Coronary artery (tissue), 2 donors: ENCODE data around the gene KIAA0753.
A peak's percentile ranks its signal among the peaks of the same experiment; 100 is the strongest.
"Not testable (repeated sequence)": the region's sequence is repeated elsewhere in the genome, so short reads cannot be mapped to it uniquely, and the experiment has no call there.

Source experiments
- DNase-seq: peaks from one replicate; pipeline ENCODE4 v3.0.0-alpha.2; 2017; ENCODE audit warnings: low spot score
- H3K27ac ChIP-seq, 2 donors: fragments of 200-600 bp; sonication (generic); one replicate each; pipeline ENCODE4 v1.5.1; 2016 to 2019
- H3K4me3 ChIP-seq: fragments of 200-600 bp; sonication (generic); 2 replicates; pipeline ENCODE4 v1.5.1; 2016; ENCODE audit warnings: mild to moderate bottlenecking, moderate library complexity
- TF ChIP-seq, protein P1 (sequence below): fragments of 200-600 bp; sonication (generic); IDR thresholded peaks from one replicate; pipeline ENCODE4 v1.5.1; 2019; ENCODE audit warnings: antibody characterized with exemption

Gene KIAA0753

DNA sequence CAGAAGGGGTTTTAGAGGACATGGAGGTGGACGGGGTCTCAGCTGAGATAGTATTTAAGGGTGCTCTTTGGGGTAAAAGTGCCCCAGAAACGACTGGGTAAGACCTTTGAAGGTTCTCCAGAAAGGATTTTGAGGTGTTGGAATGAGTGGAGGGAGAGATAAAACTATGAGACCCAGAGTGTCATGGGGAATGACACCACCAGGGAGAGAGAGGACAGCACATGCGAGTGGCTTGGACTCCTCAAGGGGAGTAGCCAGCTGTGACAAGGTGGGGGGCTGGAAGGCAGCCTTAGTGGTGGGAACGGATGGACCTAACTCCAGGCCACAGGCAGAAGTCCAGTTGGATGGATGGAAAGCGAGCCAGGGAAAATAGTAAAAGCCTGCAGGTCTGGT, 64.9 kb downstream of the KIAA0753 start:
- H3K27ac ChIP-seq = no peak overlapping the region
- H3K4me3 ChIP-seq = no peak overlapping the region
- DNase-seq = no peak
- TF ChIP-seq, protein P1, sequence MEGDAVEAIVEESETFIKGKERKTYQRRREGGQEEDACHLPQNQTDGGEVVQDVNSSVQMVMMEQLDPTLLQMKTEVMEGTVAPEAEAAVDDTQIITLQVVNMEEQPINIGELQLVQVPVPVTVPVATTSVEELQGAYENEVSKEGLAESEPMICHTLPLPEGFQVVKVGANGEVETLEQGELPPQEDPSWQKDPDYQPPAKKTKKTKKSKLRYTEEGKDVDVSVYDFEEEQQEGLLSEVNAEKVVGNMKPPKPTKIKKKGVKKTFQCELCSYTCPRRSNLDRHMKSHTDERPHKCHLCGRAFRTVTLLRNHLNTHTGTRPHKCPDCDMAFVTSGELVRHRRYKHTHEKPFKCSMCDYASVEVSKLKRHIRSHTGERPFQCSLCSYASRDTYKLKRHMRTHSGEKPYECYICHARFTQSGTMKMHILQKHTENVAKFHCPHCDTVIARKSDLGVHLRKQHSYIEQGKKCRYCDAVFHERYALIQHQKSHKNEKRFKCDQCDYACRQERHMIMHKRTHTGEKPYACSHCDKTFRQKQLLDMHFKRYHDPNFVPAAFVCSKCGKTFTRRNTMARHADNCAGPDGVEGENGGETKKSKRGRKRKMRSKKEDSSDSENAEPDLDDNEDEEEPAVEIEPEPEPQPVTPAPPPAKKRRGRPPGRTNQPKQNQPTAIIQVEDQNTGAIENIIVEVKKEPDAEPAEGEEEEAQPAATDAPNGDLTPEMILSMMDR = no peak

DNA sequence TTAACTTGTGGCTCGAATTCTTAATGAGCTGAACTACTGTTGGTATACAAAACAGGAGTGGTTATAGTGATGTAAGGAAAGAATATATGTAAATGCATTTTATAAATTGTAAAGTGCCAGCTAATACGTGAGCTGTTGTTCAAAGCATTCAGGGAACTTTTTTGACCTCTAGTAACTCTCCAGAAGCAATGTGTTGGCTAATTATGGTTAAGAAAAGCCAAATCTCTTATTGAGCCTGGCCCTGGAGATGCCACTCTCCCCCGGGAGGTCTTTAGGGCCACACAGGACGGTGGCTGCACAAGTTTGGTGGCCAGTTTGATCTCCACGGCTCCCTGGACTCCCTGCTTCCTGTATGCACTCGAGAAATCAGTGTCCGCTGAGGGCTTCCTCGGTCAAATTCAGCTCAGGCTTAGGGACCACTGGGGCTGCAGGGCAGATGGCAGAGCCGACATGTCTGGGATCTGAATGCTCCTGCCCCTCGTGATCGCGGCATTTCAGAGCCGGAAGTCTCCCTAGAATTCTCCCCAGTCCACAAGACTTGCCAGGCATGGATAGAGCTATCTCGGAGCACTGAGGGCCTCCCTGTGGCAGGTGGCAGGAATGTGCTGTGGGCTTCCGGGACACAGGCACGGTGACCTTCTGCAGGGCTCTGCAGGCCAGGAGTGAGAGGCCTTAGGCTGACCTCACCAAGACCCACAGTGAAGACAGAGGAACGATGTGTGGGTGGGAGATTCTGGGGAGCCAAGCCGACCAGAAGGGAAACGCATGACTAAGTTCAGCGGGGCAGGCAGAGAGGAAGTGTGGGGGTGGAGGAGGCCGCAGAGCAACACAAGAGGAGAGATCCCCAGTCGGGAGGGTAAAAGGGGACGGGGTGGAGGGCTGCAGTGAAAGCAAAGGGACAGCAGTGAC, 65.6 kb downstream of the KIAA0753 start:
- no peak for DNase-seq
- TF ChIP-seq, protein P1 = no peak
- peak overlapping the region; percentile 30 for H3K4me3 ChIP-seq
- H3K27ac ChIP-seq = peak overlapping the region in 1 of 2 donors; percentile 41

DNA sequence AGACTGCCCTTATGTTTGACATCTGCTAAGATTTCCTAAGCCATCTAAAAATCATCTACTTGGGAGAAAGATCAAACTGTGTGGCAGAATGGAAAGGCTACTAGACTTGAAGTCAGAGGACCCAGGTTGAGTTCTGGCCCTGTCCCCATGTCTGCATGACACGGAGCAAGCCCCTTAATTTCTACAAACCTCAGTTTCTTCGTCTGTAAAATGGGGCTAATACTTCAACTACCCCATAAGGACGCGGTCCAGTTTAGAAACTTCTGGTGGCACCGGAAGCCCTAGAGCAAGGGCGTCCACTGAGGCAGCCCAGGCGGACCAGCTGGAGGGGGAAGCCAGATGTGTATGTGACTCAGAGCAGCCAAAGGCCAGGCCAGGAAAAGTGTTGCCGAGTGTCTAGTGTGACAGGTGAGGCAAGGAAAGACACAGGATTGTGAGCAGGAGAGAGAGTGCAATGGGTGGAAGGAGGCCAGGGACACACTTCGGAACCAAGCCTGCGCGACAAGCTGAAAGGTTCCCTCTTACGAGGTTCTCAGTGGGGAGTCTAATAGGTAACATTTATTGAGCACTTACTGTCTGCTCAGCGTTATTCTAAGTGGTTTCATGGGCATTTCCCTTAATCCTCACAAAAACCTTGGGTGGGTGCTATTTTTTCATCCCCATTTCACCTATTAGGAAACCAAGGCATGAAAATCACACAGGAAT, 66.4 kb downstream of the KIAA0753 start:
- TF ChIP-seq, protein P1 = no peak
- Histone ChIP-seq H3K27ac (no peak overlapping the region), H3K4me3 (no peak overlapping the region)
- DNase-seq = no peak

DNA sequence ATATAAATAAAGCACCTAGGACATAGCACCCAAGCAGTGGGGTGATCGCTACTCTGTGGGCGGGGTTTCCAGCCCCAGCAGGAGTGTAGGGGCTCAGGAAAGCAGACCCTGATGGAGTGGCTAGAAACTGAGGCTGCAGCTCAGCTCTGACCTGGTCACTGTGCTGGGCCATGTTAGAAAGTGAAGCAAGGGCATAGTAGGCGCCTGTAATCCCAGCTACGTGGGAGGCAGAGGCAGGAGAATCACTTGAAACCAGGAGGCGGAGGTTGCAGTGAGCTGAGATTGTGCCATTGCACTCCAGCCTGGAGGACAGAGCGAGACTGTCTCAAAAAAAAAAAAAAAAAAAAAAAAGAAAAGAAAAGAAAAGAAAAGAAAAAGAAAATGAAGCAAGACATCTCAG, 67.0 kb downstream of the KIAA0753 start:
- H3K27ac ChIP-seq, DNase-seq, H3K4me3 ChIP-seq: not testable (repeated sequence)

DNA sequence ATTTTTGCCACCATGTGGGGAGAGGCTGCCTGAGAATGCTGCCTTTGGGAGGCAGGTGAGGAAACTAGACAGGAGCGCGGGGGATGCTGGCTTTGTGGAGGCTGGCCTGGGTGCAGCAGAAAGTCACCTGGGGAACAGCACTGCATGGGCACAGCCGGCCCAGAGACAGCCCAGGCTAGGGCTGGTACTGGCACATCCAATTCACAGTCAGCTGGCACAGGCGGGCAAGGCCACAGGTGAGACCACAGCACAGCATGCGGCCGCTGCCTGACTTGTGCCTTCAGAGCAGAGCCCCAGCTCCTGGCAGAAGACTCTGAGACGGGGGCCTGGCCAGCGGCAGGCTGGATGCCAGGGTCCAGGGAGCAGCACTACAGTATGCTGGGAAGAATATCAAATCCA, 67.5 kb downstream of the KIAA0753 start:
- Histone ChIP-seq H3K4me3 (no peak overlapping the region), H3K27ac (no peak overlapping the region)
- TF ChIP-seq, protein P1 = no peak
- no peak for DNase-seq

DNA sequence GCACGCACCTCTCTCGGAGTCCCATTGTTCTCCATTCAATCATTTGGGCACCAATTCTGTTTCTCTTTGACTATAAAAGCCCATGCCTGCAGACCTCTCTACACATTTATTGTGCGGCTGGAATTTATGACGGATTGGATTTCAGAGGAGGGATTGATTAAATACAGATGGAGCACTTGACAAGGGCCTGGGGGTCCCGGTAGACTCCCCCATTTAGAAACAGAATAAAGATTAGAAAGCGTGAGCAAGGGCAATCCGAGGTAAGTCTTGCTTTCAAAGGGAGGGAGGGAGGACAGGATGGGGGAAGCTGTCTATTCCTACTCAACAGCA, 69.1 kb downstream of the KIAA0753 start:
- H3K4me3 ChIP-seq = no peak overlapping the region
- TF ChIP-seq, protein P1 = no peak
- H3K27ac ChIP-seq = no peak overlapping the region
- DNase-seq = no peak

DNA sequence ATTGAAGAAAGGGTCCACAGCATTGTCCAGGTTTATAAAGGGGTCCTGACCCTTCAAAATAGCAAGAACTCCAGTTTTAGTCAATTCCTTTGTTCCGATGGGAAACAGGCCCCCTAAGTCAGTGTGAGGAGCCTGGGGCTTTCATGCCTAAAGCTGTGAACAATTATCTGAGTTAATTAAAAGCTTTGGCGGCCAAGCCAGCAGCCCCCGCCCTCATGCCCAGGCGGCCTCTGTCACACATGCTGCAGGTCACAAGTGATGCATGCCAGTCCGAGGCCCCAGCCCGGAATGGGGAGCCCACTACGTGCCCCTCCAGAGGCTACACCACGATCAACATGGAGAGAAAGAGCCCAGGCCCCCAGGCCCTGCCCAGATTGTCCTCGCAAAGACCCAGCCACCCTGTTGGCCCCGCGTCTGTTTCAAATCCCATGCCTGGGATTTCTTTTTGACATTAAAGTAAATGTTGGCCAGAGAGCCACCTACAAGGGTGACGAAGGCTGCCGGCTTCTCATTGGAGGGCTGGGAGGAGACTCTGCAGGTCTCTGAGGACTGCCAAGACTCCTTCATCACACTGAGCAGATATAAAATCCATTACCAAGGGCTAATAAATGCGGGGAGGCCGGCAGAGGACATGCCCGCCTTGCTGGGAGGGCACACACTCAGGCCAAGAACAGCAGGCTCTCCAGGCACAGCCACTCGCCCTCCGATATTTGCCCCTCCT, 69.6 kb downstream of the KIAA0753 start:
- no peak for DNase-seq
- no peak overlapping the region for H3K27ac ChIP-seq
- TF ChIP-seq, protein P1 = no peak

More for the DNA sequence above, 69.6 kb downstream of the KIAA0753 start:
- no peak overlapping the region for H3K4me3 ChIP-seq
